GM12878 (cell line): ENCODE results near the gene JAG2. TPM values are rescaled to one million over a fixed set of nuclear protein-coding genes. Genes with fewer than 3 reads are reported as not detected.
A peak's percentile ranks its signal among the peaks of the same experiment; 100 is the strongest.

ENCODE experiments used
- BHLHE40 ChIP-seq, 2 experiments: fragments of 450-650 bp in 1 of 2; IDR thresholded peaks; 2 replicates each; pipeline ENCODE4 v1.6.1; 2011 to 2017; ENCODE audit warnings: low read depth in 2 of 2, borderline replicate concordance in 1 of 2, improper control_type of control experiment in 1 of 2, low read length in 1 of 2, mild to moderate bottlenecking in 1 of 2
- CTCF ChIP-seq, 3 experiments: IDR thresholded peaks in 2 of 3; conservative IDR thresholded peaks in 1 of 3; 2 replicates each; pipeline ENCODE4 v1.5.1; 2011; ENCODE audit warnings: low read depth in 3 of 3, low read length in 3 of 3, mild to moderate bottlenecking in 3 of 3, control low read depth in 2 of 3, moderate library complexity in 2 of 3, inconsistent platforms in 1 of 3, mixed read lengths in 1 of 3; ENCODE audit not compliant: control insufficient read depth in 2 of 3, insufficient read depth in 1 of 3; ENCODE audit errors: extremely low read depth in 1 of 3
- DPF2 ChIP-seq: fragments of 450-650 bp; IDR thresholded peaks from 2 replicates; pipeline ENCODE4 v1.6.1; 2017; ENCODE audit warnings: mild to moderate bottlenecking
- ELK1 ChIP-seq: IDR thresholded peaks from 2 replicates; pipeline ENCODE4 v1.6.1; 2012; ENCODE audit warnings: low read depth, low read length, improper control_type of control experiment
- ESRRA ChIP-seq: IDR thresholded peaks from 2 replicates; pipeline ENCODE4 v1.6.1; 2012; ENCODE audit warnings: mild to moderate bottlenecking, low read length, improper control_type of control experiment
- EZH2 ChIP-seq: IDR thresholded peaks from 2 replicates; pipeline ENCODE4 v1.6.1; 2012; ENCODE audit warnings: low read depth, mild to moderate bottlenecking, control low read depth, inconsistent platforms, low read length, borderline replicate concordance; ENCODE audit not compliant: control insufficient read depth
- IKZF1 ChIP-seq: fragments of 450-650 bp; conservative IDR thresholded peaks from 2 replicates; pipeline ENCODE4 v1.6.1; 2017; ENCODE audit warnings: antibody characterized with exemption, mild to moderate bottlenecking
- NR2C1 ChIP-seq: fragments of 450-650 bp; IDR thresholded peaks from 2 replicates; pipeline ENCODE4 v1.6.1; 2017; ENCODE audit warnings: antibody characterized with exemption, mild to moderate bottlenecking, moderate library complexity
- POLR2A ChIP-seq: IDR thresholded peaks from 2 replicates; pipeline ENCODE4 v1.6.1; 2011; ENCODE audit warnings: low read depth, mild to moderate bottlenecking, low read length
- polyA plus RNA-seq, 11 experiments: library from polyadenylated mRNA; depleted of rRNA in 4 of 11; unstranded in 6 of 11; stranded (reverse) in 5 of 11; fragments of >200 nt; fragmentation: Nextera tagmentation in 4 of 11; fragmentation: Illumina TruSeq in 1 of 11; extraction: Ambion mirVana in 4 of 11; extraction: Trizol in 1 of 11; gene quantifications; 1 replicate in 1 of 11; 2 replicates in 10 of 11; pipeline versions ENCODE4 v1.2.1 to v1.2.3, GENCODE V29; 2011 to 2016; ENCODE audit warnings: inconsistent platforms in 2 of 11, missing spikeins in 2 of 11, low read depth in 1 of 11
- total RNA-seq, 4 experiments: library from RNA; depleted of rRNA in 3 of 4; stranded (reverse); fragments of >200 nt in 3 of 4; fragmentation: Illumina TruSeq in 1 of 4; extraction: Trizol in 1 of 4; gene quantifications; 2 replicates each; pipeline versions ENCODE4 v1.2.1 to v1.2.3, GENCODE V29; 2013 to 2021

Gene JAG2
- total and polyA plus RNA-seq, 10 of the 15 experiments (the other 5 are each of a cell fraction or from before 2014, with no cell fraction given) = 0.04 to 0.14 (median 0.06) TPM; not detected in 5

- TF ChIP-seq ELK1 (peak; percentile 32; the same call in 1 of the 2 replicates), IKZF1 (peak; percentile 12; the same call in 1 of the 2 replicates), CTCF (IDR thresholded peaks at IDR 0.05 in 2 of 3, conservative IDR thresholded peaks at IDR 0.05 in 1 of 3; ENCODE audit: control insufficient read depth in 2 of 3, extremely low read depth in 1 of 3, insufficient read depth in 1 of 3, low read depth in 3 of 3, low read length in 3 of 3) (peak; percentile 52 to 64 (median 60)), POLR2A (peak; percentile 67), NR2C1 (no peak), DPF2 (peak; percentile 75; the same call in 1 of the 2 replicates), ESRRA (no peak), EZH2 (no peak), BHLHE40 (IDR thresholded peaks at IDR 0.05; ENCODE audit: borderline replicate concordance in 1 of 2, low read depth in 2 of 2, low read length in 1 of 2) (0 out of 4 replicates have a peak, but pooled peaks of 1 of the 2 experiments have one; percentile 14)
These were observed 75.0 kb downstream of the JAG2 start (continued) for GRCh38 chr14:105093431-105094192.
